NCI-H146 (cell line): ENCODE data around the gene CDK10.

Experiments
- DNase-seq: peaks from one replicate; lab custom pipeline; 2025; lab: John Stamatoyannopoulos, UW

The CDK10 gene

DNA sequence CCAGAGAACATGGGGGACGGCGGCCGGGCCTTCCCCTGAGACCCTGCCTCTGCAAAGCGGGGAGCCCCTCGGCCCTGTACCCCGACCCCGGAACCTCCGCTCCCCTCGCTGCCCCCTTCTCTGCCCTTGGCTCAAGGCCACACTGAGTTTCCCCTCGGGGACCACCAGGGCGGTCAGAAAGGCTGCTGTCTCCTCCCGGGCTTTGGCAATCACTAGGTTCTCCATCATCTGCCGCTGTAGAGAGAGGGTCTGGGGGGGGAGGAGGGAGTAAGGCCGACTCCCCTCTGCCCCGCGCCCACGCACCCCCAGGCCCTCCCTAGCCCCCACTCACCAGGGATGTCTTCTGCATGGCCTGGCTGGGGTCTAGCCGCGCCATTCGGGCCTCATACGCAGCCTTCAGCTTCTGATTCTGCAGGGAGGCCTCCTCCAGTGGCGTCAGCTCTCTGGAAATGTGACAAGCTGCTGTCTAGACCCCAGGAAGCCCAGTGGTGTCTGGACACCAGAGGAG is 25.8 kb downstream of the CDK10 start:
- no peak for DNase-seq

DNA sequence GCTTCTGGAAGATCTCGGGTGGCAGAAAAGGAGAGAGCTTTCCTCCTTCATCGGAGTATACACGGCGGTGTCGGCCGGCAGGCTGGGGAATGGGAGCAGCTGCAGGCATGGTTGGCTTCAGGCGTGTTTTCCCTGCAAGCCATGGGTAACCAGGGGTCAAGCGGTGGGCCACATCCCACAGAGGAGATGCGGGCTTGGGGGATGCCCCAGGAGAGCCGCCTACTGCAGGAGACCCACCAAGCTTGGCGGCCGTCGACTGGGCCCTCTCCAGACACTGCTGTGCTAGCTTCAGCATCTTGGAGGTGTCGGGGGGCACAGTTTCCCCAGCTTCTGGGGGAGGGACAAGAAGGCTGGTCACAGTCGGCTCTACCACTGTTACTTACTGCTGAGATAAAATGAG is 30.0 kb downstream of the CDK10 start:
- no peak for DNase-seq

DNA sequence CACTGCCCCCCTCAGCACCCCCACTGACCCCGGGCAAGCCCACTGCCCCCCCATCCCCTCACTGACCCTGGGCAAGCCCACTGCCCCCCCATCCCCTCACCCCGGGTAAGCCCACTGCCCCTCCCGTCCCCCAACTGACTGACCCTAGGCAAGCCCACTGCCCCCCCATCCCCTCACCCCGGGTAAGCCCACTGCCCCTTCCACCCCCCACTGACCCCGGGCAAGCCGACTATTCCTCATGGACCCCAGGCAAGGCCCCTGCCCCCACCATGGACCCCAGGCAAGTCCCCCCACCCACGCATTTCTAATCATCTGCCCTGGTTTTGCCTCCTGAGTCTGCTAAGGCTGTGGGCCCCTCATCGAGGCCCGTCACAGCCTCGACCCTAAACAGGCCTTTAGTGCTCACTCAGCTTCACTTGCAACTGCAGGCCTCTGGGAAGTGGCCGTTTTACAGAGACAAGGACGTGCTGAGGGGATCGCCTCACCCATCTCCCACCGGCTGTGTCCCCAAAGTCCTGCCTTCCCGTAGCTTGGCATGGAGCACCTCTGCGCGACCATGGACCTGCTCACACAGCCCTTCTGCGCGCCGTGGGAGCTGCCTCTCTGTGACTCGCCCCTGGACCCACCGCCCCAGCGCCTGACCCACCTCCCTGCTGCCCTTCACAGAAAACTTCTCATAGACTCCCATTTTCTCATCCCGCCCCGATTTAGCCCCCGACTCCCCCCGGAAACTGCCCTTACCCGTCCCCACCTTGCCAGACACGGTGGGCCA is 30.6 kb downstream of the CDK10 start:
- no peak for DNase-seq

DNA sequence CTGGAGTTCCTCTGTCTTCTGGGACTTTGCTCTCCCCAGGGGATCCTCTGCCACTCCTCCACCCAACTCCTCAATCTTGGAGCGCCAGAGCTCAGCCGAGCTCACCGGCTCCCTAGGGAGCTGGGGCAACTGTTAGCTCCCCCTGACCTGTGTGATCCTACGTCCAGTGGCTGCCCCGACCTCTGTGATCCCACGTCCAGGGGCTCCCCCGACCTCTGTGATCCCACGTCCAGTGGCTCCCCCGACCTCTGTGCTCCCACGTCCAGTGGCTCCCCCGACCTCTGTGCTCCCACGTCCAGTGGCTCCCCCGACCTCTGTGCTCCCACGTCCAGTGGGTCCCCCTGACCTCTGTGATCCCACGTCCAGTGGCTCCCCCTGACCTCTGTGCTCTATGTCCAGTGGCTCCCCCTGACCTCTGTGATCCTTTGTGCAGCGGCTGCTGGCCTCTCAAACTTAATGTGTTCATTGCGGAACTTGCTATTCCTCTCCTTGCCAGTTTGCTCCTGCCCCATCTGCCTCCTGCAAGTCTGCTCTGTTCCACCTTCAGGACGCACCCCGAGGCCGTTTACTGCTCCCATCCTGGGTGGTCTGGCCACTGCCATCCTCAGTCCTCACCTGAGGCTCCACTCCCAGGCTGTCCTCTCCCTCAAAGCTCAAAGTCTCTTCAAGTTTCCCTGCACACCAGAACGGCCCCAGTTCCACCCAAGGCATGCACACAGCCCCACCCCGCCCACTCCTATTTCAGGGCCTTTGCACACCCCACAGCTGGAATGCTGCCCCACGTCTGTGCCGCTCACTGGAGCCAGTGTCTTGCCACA is 31.4 kb downstream of the CDK10 start:
- DNase-seq, result no peak

DNA sequence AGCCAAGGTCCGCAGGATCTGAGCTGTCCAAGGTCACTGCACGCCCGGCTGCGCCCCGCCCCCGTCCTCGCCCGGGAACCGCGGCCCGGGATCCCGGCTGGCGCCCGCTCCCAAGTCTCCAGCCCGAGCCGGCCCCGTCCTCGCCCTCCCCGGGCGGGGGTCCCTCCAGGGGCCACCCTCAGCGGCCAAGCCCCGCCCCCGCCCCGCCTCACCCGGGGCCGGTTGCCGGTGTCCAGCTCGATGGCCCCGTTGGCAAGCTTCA is 34.0 kb downstream of the CDK10 start:
- no peak for DNase-seq

DNA sequence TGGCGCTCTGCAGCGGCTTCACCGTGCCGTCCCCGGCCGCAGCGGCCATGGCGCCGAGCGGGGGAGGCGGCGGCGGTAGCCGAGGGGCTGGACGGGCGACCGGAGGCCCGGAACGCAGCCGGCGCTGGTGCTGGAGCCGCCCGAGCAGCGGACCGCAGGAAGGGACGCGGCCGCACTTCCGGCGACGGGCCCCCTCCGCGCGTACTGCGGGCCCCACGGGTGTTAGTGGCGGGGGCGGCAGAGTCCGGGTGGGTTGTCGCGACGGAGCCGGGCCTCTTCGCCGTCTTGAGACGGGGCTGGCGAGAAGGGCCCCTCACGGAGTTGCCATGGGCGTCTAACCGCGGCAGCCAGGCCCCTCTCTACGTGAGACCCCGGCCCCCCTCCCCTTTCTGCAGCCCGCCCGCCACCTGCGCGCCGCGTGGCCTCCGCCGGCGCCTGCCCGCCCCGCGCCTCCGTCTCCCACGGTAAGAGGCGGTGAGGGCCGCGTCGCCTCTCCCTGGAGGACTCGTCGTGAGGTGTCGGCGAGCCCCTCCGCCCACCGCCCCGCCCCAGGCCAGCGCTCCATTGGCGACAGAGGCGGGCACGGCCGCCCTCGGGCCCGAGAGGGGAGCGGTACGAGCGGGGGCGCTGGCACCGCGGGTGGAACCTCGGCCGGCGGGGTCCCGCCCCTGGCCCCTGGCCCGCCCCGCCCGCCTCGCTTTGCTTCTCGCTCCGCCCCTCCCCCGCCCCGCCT is 34.5 kb downstream of the CDK10 start, which contains the start of the genes VPS9D1 and ZNF276:
Gene VPS9D1 (minus strand): TSS at position 86 of the 733 bp plus-strand sequence. CDS start 37 bp downstream, at position 49.
Gene ZNF276 (plus strand): TSS at position 725 of the 733 bp plus-strand sequence. CDS start 104 bp downstream, outside the sequence.
- DNase-seq, result peak; percentile 78

DNA sequence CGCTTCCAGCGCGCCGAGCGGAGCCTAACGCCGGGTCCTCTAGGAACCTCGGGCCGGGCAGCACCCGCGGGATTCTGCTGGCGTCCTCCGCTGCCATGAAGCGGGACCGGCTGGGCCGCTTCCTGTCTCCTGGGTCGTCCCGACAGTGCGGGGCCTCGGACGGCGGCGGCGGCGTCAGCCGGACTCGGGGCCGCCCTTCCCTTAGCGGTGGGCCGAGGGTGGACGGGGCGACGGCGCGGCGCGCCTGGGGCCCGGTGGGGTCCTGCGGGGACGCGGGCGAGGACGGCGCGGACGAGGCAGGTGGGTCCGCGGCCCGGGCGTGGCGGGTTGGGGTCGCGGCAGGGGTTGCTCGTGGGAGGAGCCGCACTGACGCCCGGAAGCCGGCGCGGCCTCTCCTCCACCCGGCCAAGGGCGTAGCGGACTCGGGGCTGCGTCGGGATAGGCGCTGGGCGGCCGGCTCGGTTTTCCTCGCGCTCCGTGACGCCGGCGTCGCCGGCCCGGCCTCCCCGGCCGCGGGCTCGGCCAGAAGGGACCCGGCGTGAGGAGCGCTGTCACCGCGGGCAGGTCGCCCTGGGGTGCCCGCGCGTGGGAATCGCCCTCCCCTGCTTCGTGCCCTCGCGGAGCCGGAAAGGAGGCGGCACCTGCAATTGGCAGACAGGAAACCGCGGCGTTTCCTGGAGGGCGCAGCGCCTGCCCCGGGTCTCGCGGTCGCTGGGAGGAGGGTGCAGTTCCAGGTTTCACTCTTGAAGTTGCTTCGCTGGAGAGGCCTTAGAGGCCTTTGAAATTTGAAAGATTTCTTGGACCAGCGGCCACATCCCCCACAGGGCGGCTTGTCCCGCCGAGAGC is 35.3 kb downstream of the CDK10 start:
- DNase-seq, result peak; percentile 27

DNA sequence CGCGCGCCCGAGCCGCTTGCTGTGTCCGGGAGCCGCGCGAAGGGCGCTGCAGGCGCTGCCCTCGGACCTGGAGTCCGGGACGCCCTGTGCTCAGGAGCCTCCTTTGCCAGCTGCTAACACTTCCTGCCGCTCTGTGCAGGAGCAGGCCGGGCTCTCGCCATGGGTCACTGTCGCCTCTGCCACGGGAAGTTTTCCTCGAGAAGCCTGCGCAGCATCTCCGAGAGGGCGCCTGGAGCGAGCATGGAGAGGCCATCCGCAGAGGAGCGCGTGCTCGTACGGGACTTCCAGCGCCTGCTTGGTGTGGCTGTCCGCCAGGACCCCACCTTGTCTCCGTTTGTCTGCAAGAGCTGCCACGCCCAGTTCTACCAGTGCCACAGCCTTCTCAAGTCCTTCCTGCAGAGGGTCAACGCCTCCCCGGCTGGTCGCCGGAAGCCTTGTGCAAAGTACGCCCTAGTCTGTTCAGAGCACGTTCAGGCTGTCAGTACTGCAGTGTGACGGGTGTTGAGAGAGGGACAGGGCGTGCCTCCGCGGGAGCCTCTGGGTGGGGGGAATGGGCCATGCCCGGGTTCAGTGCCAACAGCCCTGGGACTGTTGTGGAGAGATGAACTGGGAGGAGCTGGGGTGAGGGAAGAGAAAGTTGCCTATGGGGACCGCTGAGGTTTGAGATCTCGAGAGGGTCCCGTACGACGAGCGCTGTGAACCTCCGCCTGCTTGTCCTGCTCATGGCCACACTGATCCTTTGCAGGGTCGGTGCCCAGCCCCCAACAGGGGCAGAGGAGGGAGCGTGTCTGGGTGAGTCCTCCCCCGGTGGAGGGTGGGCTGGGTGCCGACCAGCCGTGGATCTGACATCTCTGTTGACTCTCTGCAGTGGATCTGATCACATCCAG is 36.1 kb downstream of the CDK10 start:
- no peak for DNase-seq

DNA sequence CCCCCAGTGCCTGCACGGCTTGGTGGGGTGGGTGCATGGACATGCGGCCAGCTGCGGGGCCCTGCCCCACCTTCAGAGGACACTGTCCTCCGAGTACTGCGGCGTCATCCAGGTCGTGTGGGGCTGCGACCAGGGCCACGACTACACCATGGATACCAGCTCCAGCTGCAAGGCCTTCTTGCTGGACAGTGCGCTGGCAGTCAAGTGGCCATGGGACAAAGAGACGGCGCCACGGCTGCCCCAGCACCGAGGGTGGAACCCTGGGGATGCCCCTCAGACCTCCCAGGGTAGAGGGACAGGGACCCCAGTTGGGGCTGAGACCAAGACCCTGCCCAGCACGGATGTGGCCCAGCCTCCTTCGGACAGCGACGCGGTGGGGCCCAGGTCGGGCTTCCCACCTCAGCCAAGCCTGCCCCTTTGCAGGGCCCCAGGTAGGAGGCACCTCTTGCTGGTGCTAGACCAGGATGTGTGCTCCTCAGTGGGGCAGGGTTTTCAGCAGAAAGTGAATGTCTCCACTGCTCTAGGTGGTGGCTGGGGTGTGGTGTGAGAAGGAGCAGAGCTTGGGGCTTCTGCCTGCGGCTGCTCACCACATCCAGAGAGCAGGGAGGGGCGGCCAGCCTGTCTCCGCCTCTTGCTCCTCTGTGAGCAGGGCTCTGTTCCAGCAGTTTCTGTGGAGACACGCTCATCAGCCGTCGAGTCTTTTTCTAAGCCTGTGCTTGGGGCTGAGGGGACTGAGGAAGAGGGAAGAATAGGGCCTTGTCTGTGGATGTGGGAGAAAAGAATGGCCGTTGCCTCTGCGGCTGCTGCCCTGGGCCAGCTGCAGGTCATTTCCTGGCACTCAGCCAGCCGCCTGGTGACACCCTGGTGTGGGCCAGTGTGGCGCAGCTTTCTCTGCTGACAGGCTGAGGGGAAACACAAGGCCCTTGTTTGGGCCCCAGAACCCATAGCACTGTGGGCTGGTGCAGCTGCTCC is 37.1 kb downstream of the CDK10 start:
- peak; percentile 65 for DNase-seq

DNA sequence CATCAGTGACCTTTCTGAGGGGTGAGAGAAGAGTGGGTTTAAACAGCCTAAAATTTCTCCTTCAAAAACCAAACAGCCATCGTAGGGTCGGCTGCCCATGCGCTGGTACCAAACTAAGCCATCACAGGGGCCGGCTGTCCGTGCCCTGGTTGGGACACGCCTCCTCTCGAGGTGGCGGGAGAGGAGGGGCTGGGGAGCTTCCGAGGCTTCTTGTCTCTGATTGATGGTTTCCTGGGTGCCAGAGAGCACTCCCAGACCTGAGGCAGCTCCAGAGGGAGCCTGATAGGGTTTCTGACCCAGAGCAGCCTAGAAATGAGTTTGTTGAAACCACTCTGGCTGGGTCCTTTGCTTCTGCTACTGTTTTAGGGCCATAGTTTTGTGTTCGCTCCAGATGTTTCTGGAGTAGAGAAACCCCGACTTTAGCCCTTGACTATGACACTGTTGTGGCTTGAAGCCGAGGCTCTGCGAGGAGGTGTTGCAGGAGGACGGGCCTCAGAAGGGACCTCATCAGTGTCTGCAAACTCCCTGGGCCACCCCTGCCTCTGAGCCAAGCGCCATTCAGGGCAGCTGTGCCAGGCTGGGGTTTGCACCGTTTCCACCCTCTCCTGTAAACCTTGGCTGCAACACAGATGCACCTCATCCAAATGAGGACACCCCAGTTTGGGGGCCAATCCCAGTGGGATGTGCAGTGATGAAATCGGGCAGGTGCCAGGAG is 41.1 kb downstream of the CDK10 start:
- no peak for DNase-seq

DNA sequence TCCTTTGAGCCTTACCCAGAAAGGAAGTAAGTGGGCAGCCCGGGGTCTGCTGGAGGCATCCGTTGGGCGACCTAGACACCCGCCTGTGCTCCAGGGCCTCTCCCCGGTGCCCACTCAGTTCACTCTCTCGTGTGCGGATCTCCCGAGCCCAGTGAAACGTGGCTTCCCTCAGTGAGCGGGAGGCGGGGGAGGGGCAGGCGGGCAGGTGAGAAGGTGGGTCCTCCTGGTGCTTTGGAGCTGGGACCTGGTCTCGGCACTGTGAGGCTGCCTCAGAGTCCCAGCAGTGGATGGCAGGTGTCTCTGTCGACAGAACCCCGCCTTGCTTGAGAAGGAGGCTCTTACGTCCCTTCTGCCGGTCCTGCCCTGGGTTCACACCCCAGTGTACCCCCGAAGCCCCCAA is 42.8 kb downstream of the CDK10 start:
- DNase-seq, result no peak

DNA sequence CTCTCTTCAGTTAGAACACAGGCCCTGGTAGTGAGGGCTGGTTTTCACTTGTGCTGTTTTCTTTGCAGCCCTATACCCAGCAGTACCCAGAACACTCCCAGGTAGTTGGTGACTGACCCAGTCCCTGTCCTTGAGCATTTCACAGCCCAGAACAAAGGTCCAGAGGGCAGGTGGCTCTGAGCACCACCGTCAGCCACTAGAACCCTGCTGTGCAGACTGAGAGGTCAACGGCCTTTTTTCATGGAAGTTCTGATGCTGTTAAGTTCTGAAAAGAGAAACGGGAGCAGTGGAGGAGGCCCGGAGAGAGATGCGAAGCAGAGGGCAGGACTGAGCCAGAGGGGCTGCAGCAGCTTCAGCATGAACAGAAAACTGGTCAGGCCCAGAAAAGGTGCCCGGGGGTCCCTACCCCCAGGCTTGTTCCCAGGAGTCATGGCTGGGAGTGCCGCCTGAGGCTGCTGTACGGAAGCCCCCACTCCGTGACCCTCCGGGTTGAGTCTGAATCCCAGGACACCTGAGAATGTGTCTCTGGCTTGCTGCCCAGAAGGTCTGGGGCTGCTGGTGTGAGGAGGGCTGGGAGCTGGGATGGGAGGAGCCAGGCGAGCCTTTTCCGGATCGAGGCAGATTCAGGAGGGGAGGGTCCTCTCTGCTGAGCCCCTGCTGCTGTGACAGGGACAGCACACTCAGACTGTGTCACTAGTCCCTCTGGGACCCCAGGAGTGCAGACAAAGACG is 43.5 kb downstream of the CDK10 start:
- DNase-seq, result no peak

DNA sequence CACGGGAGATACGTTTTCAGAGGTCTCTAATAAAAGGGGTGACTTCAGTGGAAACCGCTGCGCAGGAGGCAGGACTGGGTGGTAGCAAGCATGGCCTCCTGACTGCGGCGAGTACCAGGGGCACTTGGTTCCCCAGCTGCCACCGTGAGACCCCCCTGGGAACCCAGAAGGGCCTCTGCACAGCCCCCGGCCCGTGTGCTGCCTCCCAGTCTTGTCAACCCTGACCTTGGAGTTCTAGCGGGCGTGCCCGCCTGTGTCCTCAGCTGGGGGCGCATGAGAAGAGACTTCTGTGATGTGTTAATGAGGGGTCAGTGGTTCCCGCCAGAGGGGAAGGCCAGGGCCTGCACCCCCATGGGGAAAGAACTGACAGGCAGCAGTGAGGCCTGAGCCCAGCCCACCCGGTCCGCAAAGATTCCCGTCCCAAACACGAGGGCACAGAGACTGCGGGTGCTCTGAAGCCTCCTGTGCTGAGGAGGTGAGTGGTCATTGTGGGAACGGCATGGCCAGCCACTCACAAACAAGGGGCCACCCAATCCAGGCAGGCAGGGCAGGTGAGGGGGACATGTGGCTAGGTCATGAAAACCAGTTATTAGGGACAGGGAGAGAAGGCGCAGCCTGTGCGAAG is 44.2 kb downstream of the CDK10 start:
- DNase-seq, result no peak

DNA sequence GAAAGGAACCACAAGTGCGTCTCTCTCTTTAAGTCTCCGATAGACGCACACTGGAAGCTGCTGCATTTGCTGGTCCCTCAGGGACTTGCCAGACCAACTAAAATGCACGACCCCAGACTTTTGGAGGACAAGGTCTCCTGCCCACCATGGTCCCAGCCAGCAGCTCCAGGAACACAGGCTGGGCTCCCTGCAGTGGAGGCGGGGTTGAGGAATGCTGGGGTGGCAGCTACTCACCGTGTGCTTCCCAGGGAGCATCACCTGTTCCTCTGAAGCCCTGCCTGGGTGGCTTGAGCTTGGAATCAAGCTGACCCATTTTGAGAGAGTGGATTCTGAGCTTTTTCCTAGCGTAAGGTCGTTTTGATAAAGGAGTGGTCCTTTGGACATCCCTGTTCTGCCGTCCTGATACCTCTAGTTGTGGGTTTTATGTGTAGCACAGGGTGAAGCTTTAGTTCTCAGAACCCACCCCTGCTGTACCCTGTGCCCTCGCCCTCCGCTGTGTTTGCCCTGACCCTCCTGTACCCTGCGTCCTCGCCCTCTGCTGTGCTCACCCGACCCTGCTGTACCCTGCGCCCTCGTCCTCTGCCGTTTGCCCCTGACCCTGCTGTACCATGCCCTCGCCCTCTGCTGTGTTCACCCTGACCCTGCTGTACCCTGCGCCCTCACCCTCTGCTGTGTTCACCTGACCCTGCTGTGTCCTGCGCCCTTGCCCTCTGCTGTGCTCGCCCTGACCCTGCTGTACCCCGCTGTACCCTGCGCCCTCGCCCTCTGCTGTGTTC is 45.8 kb downstream of the CDK10 start:
- DNase-seq, result no peak

DNA sequence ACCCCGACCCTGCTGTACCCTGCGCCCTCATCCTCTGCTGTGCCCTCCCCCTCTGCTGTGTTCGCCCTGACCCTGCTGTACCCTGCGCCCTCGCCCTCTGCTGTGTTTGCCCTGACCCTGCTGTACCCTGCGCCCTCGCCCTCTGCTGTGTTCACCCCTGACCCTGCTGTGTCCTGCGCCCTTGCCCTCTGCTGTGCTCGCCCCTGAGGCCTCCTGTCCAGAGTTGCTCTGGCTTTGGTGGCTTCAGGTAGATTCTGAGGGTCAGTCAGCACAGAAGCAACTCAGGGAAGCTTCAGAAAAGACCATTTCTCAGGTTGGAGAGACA is 46.4 kb downstream of the CDK10 start:
- DNase-seq, result no peak

DNA sequence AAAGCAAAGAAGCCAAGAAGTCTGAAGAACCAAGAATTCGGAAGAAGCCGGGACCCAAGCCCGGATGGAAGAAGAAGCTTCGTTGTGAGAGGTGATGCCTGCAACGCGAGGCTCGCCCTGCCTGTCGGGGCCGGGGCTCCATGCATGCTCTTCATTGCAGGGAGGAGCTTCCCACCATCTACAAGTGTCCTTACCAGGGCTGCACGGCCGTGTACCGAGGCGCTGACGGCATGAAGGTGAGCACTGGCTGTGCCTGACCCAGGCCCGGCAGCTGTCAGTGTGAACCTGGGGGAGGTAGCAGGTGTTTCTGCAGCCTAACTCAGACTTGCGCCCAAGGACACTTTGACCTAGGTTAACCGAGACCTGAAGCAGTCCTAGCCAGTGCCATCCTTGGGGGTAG is 46.8 kb downstream of the CDK10 start:
- DNase-seq, result no peak

DNA sequence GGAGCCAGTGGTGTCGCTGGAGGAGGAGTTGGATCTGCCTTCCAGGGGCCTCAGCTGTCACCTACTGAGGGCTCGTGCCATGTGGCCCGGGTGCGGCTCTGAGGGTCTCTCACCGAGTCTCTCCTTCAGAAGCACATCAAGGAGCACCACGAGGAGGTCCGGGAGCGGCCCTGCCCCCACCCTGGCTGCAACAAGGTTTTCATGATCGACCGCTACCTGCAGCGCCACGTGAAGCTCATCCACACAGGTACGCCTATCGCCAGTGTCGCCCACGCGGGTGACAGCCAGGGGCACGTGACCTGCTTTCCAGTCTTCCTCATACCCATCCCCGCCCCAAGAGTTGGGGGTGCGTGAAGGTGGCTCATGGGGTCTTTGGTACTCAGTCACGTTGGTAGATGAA is 47.3 kb downstream of the CDK10 start:
- DNase-seq, result no peak
